GM23338 (cell line): Measurements from ENCODE around the gene RSRC1. TPM values are rescaled to one million over a fixed set of nuclear protein-coding genes. Genes with fewer than 3 reads are reported as not detected.

Experiments used
- ATAC-seq: fragments of 200-7000 bp; cut with Tn5 transposase; 3 replicates; pipeline ENCODE4 v1.9.1; 2020
- DNase-seq: peaks from one replicate; pipeline ENCODE4 v3.0.0-alpha.2; 2015; ENCODE audit warnings: low spot score
- H2AFZ ChIP-seq: fragments of 200-600 bp; sonication (generic); 2 replicates; pipeline ENCODE4 v1.8.0; 2016; ENCODE audit warnings: antibody characterized with exemption, mild to moderate bottlenecking, moderate library complexity
- H3F3A ChIP-seq: fragments of 200-600 bp; sonication (generic); replicated peaks from 2 replicates; pipeline ENCODE4 v1.8.0; 2017; ENCODE audit warnings: antibody characterized with exemption, mixed run types, low read depth
- H3K27ac ChIP-seq: fragments of 200-600 bp; sonication (generic); 2 replicates; pipeline ENCODE4 v1.6.1; 2016; ENCODE audit warnings: low read depth
- H3K27me3 ChIP-seq: fragments of 200-600 bp; sonication (generic); 2 replicates; pipeline ENCODE4 v1.8.0; 2016; ENCODE audit warnings: mild to moderate bottlenecking, mixed run types, moderate library complexity; ENCODE audit not compliant: insufficient read depth
- H3K36me3 ChIP-seq: fragments of 200-600 bp; sonication (generic); 2 replicates; pipeline ENCODE4 v1.8.0; 2016; ENCODE audit warnings: mild to moderate bottlenecking; ENCODE audit not compliant: insufficient read depth
- H3K4me1 ChIP-seq: fragments of 200-600 bp; sonication (generic); 2 replicates; pipeline ENCODE4 v1.8.0; 2016; ENCODE audit warnings: mild to moderate bottlenecking, moderate library complexity; ENCODE audit not compliant: insufficient read depth
- H3K4me2 ChIP-seq: fragments of 200-600 bp; sonication (generic); 2 replicates; pipeline ENCODE4 v1.7.1; 2017; ENCODE audit warnings: mixed run types
- H3K4me3 ChIP-seq: fragments of 200-600 bp; sonication (generic); 2 replicates; pipeline ENCODE4 v1.6.1; 2016; ENCODE audit warnings: mixed run types
- H3K79me2 ChIP-seq: fragments of 200-600 bp; sonication (generic); replicated peaks from 2 replicates; pipeline ENCODE4 v1.8.0; 2017; ENCODE audit warnings: mild to moderate bottlenecking; ENCODE audit not compliant: insufficient read depth
- H3K9me2 ChIP-seq: fragments of 200-600 bp; sonication (generic); 2 replicates; pipeline ENCODE4 v1.8.0; 2017; ENCODE audit not compliant: insufficient read depth
- H4K20me1 ChIP-seq: fragments of 200-600 bp; sonication (generic); replicated peaks from 2 replicates; pipeline ENCODE4 v1.8.0; 2017; ENCODE audit warnings: mild to moderate bottlenecking; ENCODE audit not compliant: insufficient read depth
- H3K27ac Mint-ChIP-seq: 2 replicates; pipeline ENCODE4 v1.8.0; 2020; ENCODE audit warnings: inconsistent platforms, mild to moderate bottlenecking, moderate library complexity, mixed read lengths
- H3K27me3 Mint-ChIP-seq: 3 replicates; pipeline ENCODE4 v1.8.0; 2022; ENCODE audit warnings: low read depth, mild to moderate bottlenecking, moderate library complexity, mixed read lengths, inconsistent platforms; ENCODE audit not compliant: insufficient read depth, poor library complexity
- H3K36me3 Mint-ChIP-seq: 3 replicates; pipeline ENCODE4 v1.8.0; 2021; ENCODE audit warnings: low read depth, mild to moderate bottlenecking, inconsistent platforms, moderate library complexity, mixed read lengths
- H3K4me1 Mint-ChIP-seq: 3 replicates; pipeline ENCODE4 v1.8.0; 2020; ENCODE audit warnings: mild to moderate bottlenecking, inconsistent platforms, mixed read lengths
- H3K4me3 Mint-ChIP-seq: 3 replicates; pipeline ENCODE4 v1.8.0; 2021; ENCODE audit warnings: moderate library complexity, mild to moderate bottlenecking, inconsistent platforms, mixed read lengths
- H3K9me3 Mint-ChIP-seq: 3 replicates; pipeline ENCODE4 v1.8.0; 2020; ENCODE audit warnings: moderate library complexity, mild to moderate bottlenecking, inconsistent platforms, mixed read lengths
- EZH2 ChIP-seq: fragments of 200-600 bp; sonication (generic); IDR thresholded peaks from one replicate; pipeline ENCODE4 v1.8.0; 2017; ENCODE audit warnings: antibody characterized with exemption, mild to moderate bottlenecking, low read depth; ENCODE audit not compliant: unreplicated experiment
- JUNB ChIP-seq: IDR thresholded peaks from one replicate; pipeline ENCODE4 v1.6.1; 2016; ENCODE audit warnings: antibody characterized with exemption; ENCODE audit not compliant: unreplicated experiment
- STAT1 ChIP-seq: IDR thresholded peaks from one replicate; pipeline ENCODE4 v1.6.1; 2016; ENCODE audit warnings: antibody characterized with exemption; ENCODE audit not compliant: unreplicated experiment
- ZNF114 ChIP-seq: fragments of 250-450 bp; sonication (Bioruptor Pico); IDR thresholded peaks from 2 replicates; pipeline ENCODE4 v1.5.0; 2020; ENCODE audit warnings: mild to moderate bottlenecking, moderate library complexity
- polyA plus RNA-seq: library from polyadenylated mRNA; unstranded; fragments of >200 nt; fragmentation: Nextera tagmentation; extraction: Ambion mirVana; gene quantifications from 2 replicates; pipeline ENCODE4 v1.2.1, GENCODE V29; 2016
- total RNA-seq: library from RNA; depleted of rRNA; stranded (reverse); fragments of >200 nt; shearing (Covaris generic); gene quantifications from 2 replicates; pipeline ENCODE4 v1.2.3, GENCODE V29; 2014
- TF ChIP-seq, protein P1 (sequence below): fragments of 250-450 bp; sonication (Bioruptor Pico); IDR thresholded peaks from 2 replicates; pipeline ENCODE4 v1.5.0; 2020; ENCODE audit warnings: mild to moderate bottlenecking, moderate library complexity
- TF ChIP-seq, protein P2 (sequence below), 2 experiments: fragments of 200-600 bp in 1 of 2; sonication (generic) in 1 of 2; conservative IDR thresholded peaks; 2 replicates each; pipeline versions ENCODE4 v1.5.1 to v1.6.1; 2016 to 2017; ENCODE audit warnings: antibody characterized with exemption in 2 of 2, low read depth in 2 of 2, mild to moderate bottlenecking in 2 of 2, moderate library complexity in 1 of 2
- TF ChIP-seq, protein P3 (sequence below): IDR thresholded peaks from 2 replicates; pipeline ENCODE4 v1.6.1; 2016; ENCODE audit warnings: antibody characterized with exemption

The RSRC1 gene
- total and polyA plus RNA-seq, 2 experiments from 2014 or later, result 32.5 to 76.8 TPM

DNA sequence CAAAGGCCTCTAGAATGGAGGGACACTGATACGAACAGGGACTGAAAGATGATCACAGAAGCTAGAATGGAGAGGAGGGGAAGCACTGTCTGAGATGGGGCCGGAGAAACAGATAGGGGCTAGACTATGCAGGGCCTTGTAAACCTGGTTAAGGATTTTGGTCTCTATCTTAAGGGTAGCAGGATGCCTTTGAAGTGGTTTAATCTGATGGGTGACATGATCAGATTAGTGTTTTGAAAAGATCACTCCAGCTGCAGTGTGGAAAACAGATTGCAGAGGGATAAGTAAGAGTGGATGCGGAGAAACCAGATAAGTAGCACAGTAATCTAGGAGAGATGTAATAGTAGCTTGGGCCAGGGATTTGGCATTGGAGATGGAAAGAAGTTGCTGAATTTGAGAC lies 108.1 kb downstream of the RSRC1 start (continued):
- TF ChIP-seq, protein P1, sequence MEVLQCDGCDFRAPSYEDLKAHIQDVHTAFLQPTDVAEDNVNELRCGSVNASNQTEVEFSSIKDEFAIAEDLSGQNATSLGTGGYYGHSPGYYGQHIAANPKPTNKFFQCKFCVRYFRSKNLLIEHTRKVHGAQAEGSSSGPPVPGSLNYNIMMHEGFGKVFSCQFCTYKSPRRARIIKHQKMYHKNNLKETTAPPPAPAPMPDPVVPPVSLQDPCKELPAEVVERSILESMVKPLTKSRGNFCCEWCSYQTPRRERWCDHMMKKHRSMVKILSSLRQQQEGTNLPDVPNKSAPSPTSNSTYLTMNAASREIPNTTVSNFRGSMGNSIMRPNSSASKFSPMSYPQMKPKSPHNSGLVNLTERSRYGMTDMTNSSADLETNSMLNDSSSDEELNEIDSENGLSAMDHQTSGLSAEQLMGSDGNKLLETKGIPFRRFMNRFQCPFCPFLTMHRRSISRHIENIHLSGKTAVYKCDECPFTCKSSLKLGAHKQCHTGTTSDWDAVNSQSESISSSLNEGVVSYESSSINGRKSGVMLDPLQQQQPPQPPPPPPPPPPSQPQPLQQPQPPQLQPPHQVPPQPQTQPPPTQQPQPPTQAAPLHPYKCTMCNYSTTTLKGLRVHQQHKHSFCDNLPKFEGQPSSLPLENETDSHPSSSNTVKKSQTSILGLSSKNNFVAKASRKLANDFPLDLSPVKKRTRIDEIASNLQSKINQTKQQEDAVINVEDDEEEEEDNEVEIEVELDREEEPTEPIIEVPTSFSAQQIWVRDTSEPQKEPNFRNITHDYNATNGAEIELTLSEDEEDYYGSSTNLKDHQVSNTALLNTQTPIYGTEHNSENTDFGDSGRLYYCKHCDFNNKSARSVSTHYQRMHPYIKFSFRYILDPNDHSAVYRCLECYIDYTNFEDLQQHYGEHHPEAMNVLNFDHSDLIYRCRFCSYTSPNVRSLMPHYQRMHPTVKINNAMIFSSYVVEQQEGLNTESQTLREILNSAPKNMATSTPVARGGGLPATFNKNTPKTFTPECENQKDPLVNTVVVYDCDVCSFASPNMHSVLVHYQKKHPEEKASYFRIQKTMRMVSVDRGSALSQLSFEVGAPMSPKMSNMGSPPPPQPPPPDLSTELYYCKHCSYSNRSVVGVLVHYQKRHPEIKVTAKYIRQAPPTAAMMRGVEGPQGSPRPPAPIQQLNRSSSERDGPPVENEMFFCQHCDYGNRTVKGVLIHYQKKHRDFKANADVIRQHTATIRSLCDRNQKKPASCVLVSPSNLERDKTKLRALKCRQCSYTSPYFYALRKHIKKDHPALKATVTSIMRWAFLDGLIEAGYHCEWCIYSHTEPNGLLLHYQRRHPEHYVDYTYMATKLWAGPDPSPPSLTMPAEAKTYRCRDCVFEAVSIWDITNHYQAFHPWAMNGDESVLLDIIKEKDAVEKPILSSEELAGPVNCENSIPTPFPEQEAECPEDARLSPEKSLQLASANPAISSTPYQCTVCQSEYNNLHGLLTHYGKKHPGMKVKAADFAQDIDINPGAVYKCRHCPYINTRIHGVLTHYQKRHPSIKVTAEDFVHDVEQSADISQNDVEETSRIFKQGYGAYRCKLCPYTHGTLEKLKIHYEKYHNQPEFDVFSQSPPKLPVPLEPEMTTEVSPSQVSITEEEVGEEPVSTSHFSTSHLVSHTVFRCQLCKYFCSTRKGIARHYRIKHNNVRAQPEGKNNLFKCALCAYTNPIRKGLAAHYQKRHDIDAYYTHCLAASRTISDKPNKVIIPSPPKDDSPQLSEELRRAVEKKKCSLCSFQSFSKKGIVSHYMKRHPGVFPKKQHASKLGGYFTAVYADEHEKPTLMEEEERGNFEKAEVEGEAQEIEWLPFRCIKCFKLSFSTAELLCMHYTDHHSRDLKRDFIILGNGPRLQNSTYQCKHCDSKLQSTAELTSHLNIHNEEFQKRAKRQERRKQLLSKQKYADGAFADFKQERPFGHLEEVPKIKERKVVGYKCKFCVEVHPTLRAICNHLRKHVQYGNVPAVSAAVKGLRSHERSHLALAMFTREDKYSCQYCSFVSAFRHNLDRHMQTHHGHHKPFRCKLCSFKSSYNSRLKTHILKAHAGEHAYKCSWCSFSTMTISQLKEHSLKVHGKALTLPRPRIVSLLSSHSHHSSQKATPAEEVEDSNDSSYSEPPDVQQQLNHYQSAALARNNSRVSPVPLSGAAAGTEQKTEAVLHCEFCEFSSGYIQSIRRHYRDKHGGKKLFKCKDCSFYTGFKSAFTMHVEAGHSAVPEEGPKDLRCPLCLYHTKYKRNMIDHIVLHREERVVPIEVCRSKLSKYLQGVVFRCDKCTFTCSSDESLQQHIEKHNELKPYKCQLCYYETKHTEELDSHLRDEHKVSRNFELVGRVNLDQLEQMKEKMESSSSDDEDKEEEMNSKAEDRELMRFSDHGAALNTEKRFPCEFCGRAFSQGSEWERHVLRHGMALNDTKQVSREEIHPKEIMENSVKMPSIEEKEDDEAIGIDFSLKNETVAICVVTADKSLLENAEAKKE (CRISPR knock-in tag), result no peak
- TF ChIP-seq JUNB, result no peak
- no peak for TF ChIP-seq EZH2
- TF ChIP-seq, protein P2, sequence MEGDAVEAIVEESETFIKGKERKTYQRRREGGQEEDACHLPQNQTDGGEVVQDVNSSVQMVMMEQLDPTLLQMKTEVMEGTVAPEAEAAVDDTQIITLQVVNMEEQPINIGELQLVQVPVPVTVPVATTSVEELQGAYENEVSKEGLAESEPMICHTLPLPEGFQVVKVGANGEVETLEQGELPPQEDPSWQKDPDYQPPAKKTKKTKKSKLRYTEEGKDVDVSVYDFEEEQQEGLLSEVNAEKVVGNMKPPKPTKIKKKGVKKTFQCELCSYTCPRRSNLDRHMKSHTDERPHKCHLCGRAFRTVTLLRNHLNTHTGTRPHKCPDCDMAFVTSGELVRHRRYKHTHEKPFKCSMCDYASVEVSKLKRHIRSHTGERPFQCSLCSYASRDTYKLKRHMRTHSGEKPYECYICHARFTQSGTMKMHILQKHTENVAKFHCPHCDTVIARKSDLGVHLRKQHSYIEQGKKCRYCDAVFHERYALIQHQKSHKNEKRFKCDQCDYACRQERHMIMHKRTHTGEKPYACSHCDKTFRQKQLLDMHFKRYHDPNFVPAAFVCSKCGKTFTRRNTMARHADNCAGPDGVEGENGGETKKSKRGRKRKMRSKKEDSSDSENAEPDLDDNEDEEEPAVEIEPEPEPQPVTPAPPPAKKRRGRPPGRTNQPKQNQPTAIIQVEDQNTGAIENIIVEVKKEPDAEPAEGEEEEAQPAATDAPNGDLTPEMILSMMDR (conservative IDR thresholded peaks at IDR 0.05; ENCODE audit: low read depth in 2 of 2), result no peak

DNA sequence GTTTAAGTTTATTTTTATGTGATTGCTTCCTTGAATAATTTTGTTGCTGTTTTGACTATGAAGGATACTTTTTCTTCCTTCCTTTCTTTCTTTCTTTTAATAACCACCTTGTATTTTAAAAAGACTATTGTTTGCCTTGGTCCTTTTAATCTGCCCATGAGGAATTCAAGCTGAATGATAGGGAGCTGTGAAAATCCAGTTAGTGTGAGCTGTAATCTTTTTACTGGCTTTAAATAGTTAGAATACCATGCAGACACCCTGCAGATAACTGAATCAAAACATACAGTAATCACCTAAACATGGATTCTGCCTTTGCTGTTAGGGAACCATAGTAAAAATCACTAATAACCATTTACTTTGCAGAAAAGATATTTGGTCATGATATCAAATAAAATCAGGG lies 110.7 kb downstream of the RSRC1 start:
- Mint-ChIP-seq H3K27ac (no peak overlapping the region), H3K27me3 (no peaks in the 10 kb centered on the region)
- TF ChIP-seq STAT1 (no peak), ZNF114 (CRISPR knock-in tag) (no peak), EZH2 (no peak)
- TF ChIP-seq, protein P3, sequence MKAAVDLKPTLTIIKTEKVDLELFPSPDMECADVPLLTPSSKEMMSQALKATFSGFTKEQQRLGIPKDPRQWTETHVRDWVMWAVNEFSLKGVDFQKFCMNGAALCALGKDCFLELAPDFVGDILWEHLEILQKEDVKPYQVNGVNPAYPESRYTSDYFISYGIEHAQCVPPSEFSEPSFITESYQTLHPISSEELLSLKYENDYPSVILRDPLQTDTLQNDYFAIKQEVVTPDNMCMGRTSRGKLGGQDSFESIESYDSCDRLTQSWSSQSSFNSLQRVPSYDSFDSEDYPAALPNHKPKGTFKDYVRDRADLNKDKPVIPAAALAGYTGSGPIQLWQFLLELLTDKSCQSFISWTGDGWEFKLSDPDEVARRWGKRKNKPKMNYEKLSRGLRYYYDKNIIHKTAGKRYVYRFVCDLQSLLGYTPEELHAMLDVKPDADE, result no peak
- TF ChIP-seq, protein P1 (CRISPR knock-in tag), result no peak

More for the DNA sequence above, 110.7 kb downstream of the RSRC1 start:
- Histone ChIP-seq H3K4me2 (no peak overlapping the region), H3K27me3 (no peaks in the 10 kb centered on the region), H3K4me3 (no peak overlapping the region), H3K79me2 (no peaks in the 10 kb centered on the region), H3K36me3 (no peaks in the 10 kb centered on the region), H2AFZ (no peak overlapping the region), H3K4me1 (no peaks in the 10 kb centered on the region), H4K20me1 (no peaks in the 10 kb centered on the region), H3F3A (no peaks in the 10 kb centered on the region), H3K9me2 (no peaks in the 10 kb centered on the region), H3K27ac (no peak overlapping the region)
- no peaks in the 10 kb centered on the region for H3K36me3 Mint-ChIP-seq
- DNase-seq, result no peak
- no peaks in the 10 kb centered on the region for H3K4me1 Mint-ChIP-seq
- no peak for ATAC-seq
- H3K4me3 Mint-ChIP-seq, result no peak overlapping the region
- H3K9me3 Mint-ChIP-seq, result no peaks in the 10 kb centered on the region
